GM19395 (cell line): ENCODE measurements around the gene PCDHGA5.
"Not testable (repeated sequence)": the region's sequence is repeated elsewhere in the genome, so short reads cannot be mapped to it uniquely, and the experiment has no call there.

Experiments used
- ATAC-seq: cut with Tn5 transposase; IDR thresholded peaks from one replicate; pipeline ENCODE4 v1.9.1; 2021; ENCODE audit warnings: mild to moderate bottlenecking, moderate library complexity; ENCODE audit not compliant: unreplicated experiment

PCDHGA5 gene

GRCh38 chr5:141363952-141364660 is at the start of gene PCDHGA5:
Gene PCDHGA5, plus strand, starts transcription at chr5:141364162. Its CDS starts 169 bp downstream, at chr5:141364331.
- ATAC-seq = no peak

GRCh38 chr5:141316963-141317362 is 47.0 kb upstream of the PCDHGA5 start:
- not testable (repeated sequence) for ATAC-seq

GRCh38 chr5:141319202-141319601 is 44.8 kb upstream of the PCDHGA5 start:
- no peak for ATAC-seq

GRCh38 chr5:141319699-141320098 is 44.3 kb upstream of the PCDHGA5 start:
- no peak for ATAC-seq

GRCh38 chr5:141320225-141321169 is 43.5 kb upstream of the PCDHGA5 start, which contains the start of gene TAF7:
Gene TAF7, minus strand, starts transcription at chr5:141320784. Its CDS starts 740 bp downstream, at chr5:141320044.
- ATAC-seq = peak; percentile 94

GRCh38 chr5:141322261-141322660 is 41.7 kb upstream of the PCDHGA5 start:
- ATAC-seq = no peak

- peak; percentile 84 for ATAC-seq
Observed at GRCh38 chr5:141326088-141326854, 37.7 kb upstream of the PCDHGA5 start.

GRCh38 chr5:141328231-141328630 is 35.7 kb upstream of the PCDHGA5 start:
- ATAC-seq = no peak

- no peak for ATAC-seq
Observed at GRCh38 chr5:141330299-141331080, 33.5 kb upstream of the PCDHGA5 start, which contains the start of gene PCDHGA1. Gene PCDHGA1, plus strand, starts transcription at chr5:141330514.

- not testable (repeated sequence) for ATAC-seq
Observed at GRCh38 chr5:141332571-141332970, 31.4 kb upstream of the PCDHGA5 start.

- no peak for ATAC-seq
Observed at GRCh38 chr5:141338538-141339306, 25.2 kb upstream of the PCDHGA5 start, which contains the start of gene PCDHGA2. Gene PCDHGA2, plus strand, starts transcription at chr5:141338760.

- ATAC-seq = not testable (repeated sequence)
Observed at GRCh38 chr5:141340781-141341354, 23.1 kb upstream of the PCDHGA5 start.

GRCh38 chr5:141342773-141343172 is 21.2 kb upstream of the PCDHGA5 start:
- ATAC-seq = no peak

- ATAC-seq = no peak
Observed at GRCh38 chr5:141343242-141343952, 20.6 kb upstream of the PCDHGA5 start, which contains the start of gene PCDHGA3. Gene PCDHGA3, plus strand, starts transcription at chr5:141343829. Its CDS starts 205 bp downstream, at chr5:141344034.

- no peak for ATAC-seq
Observed at GRCh38 chr5:141343953-141344463, 20.0 kb upstream of the PCDHGA5 start.

GRCh38 chr5:141345327-141345726 is 18.6 kb upstream of the PCDHGA5 start:
- no peak for ATAC-seq

GRCh38 chr5:141346017-141346416 is 17.9 kb upstream of the PCDHGA5 start:
- not testable (repeated sequence) for ATAC-seq
